Ishikawa (cell line): Measurements from ENCODE around the gene NRAS.

Experiments used
- CEBPB ChIP-seq: IDR thresholded peaks from 2 replicates; pipeline ENCODE4 v1.6.1; 2012
- CREB1 ChIP-seq: IDR thresholded peaks from 2 replicates; pipeline ENCODE4 v1.6.1; 2012; ENCODE audit warnings: low read depth
- EGR1 ChIP-seq: IDR thresholded peaks from 2 replicates; pipeline ENCODE4 v1.6.1; 2012
- EP300 ChIP-seq: IDR thresholded peaks from 2 replicates; pipeline ENCODE4 v1.6.1; 2012; ENCODE audit warnings: borderline replicate concordance
- FOXM1 ChIP-seq: IDR thresholded peaks from 2 replicates; pipeline ENCODE4 v1.6.1; 2012; ENCODE audit warnings: low read depth, borderline replicate concordance
- NFIC ChIP-seq: IDR thresholded peaks from 2 replicates; pipeline ENCODE4 v1.6.1; 2012
- RAD21 ChIP-seq: IDR thresholded peaks from 2 replicates; pipeline ENCODE4 v1.6.1; 2012; ENCODE audit warnings: low read depth
- TAF1 ChIP-seq: IDR thresholded peaks from 2 replicates; pipeline ENCODE4 v1.6.1; 2012; ENCODE audit warnings: low read depth, mild to moderate bottlenecking
- TCF12 ChIP-seq: IDR thresholded peaks from 2 replicates; pipeline ENCODE4 v1.6.1; 2012; ENCODE audit warnings: low read depth
- TEAD4 ChIP-seq: IDR thresholded peaks from 2 replicates; pipeline ENCODE4 v1.6.1; 2012
- USF1 ChIP-seq: IDR thresholded peaks from 2 replicates; pipeline ENCODE4 v1.6.1; 2012
- YY1 ChIP-seq: IDR thresholded peaks from 2 replicates; pipeline ENCODE4 v1.6.1; 2012; ENCODE audit warnings: low read depth
- ZBTB7A ChIP-seq: IDR thresholded peaks from 2 replicates; pipeline ENCODE4 v1.6.1; 2012; ENCODE audit warnings: low read depth
- TF ChIP-seq, protein P1 (sequence below): IDR thresholded peaks from 2 replicates; pipeline ENCODE4 v1.6.1; 2012; ENCODE audit warnings: low read depth, mild to moderate bottlenecking
- TF ChIP-seq, protein P2 (sequence below): IDR thresholded peaks from 2 replicates; pipeline ENCODE4 v1.6.1; 2012

Gene NRAS

GRCh38 chr1:114707604-114708003, 9.0 kb downstream of the NRAS start:
- no peak for TF ChIP-seq CEBPB
- TF ChIP-seq, protein P1, sequence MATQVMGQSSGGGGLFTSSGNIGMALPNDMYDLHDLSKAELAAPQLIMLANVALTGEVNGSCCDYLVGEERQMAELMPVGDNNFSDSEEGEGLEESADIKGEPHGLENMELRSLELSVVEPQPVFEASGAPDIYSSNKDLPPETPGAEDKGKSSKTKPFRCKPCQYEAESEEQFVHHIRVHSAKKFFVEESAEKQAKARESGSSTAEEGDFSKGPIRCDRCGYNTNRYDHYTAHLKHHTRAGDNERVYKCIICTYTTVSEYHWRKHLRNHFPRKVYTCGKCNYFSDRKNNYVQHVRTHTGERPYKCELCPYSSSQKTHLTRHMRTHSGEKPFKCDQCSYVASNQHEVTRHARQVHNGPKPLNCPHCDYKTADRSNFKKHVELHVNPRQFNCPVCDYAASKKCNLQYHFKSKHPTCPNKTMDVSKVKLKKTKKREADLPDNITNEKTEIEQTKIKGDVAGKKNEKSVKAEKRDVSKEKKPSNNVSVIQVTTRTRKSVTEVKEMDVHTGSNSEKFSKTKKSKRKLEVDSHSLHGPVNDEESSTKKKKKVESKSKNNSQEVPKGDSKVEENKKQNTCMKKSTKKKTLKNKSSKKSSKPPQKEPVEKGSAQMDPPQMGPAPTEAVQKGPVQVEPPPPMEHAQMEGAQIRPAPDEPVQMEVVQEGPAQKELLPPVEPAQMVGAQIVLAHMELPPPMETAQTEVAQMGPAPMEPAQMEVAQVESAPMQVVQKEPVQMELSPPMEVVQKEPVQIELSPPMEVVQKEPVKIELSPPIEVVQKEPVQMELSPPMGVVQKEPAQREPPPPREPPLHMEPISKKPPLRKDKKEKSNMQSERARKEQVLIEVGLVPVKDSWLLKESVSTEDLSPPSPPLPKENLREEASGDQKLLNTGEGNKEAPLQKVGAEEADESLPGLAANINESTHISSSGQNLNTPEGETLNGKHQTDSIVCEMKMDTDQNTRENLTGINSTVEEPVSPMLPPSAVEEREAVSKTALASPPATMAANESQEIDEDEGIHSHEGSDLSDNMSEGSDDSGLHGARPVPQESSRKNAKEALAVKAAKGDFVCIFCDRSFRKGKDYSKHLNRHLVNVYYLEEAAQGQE, result no peak
- TF ChIP-seq TCF12, result no peak
- no peak for TF ChIP-seq RAD21
- TF ChIP-seq ZBTB7A, result no peak
- TF ChIP-seq YY1, result no peak
- TF ChIP-seq FOXM1, result no peak
- no peak for TF ChIP-seq EGR1

DNA sequence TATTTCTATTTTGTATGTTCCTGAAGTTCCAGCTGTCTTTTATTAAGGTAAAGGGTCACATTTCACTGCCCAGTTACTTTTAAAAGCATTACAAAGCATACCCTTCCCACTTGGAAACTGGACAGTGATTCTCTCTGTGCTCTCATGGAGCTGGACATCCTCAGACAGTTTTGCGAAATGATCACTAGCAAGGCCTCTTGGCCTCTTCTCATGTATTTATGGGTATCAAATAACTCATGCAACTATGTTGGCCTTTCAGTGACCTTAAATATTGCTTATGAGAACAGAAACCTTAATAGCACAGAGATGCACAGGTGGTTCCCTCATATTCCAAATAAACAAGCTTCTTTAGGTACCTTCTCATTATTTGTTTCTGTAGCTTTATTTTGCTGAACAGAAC, 13.3 kb downstream of the NRAS start:
- no peak for TF ChIP-seq FOXM1
- no peak for TF ChIP-seq TEAD4
- no peak for TF ChIP-seq CEBPB
- TF ChIP-seq USF1, result no peak
- TF ChIP-seq, protein P2, sequence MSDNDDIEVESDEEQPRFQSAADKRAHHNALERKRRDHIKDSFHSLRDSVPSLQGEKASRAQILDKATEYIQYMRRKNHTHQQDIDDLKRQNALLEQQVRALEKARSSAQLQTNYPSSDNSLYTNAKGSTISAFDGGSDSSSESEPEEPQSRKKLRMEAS, result no peak
- TF ChIP-seq RAD21, result no peak
- no peak for TF ChIP-seq EGR1
- no peak for TF ChIP-seq NFIC
- TF ChIP-seq YY1, result no peak
- TF ChIP-seq, protein P1, result no peak
- no peak for TF ChIP-seq CREB1
- no peak for TF ChIP-seq TAF1
- no peak for TF ChIP-seq EP300
- TF ChIP-seq ZBTB7A, result no peak
- TF ChIP-seq TCF12, result no peak

DNA sequence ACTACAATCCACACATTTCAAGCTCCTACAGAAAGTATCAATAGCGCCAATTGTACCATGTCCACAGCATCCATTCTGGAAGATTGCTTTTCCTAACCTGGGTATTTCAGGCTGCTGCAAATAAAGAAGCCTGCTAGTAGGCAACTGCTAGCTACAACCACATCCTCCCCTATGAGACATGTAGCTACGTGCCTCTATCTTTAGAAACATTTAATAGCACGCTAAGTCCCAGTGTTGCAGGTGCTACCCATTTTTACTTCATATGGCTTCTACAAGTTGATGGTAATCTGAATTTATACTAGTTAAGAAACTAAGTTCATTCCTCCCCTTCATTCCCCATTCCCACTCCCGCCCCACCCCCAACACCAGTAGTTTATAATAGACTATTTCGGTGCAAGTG, 13.8 kb downstream of the NRAS start:
- TF ChIP-seq ZBTB7A (no peak), YY1 (no peak), EGR1 (no peak), CREB1 (no peak), EP300 (no peak), RAD21 (no peak), FOXM1 (no peak), TCF12 (no peak), USF1 (no peak), CEBPB (no peak), NFIC (no peak), TEAD4 (no peak)
- TF ChIP-seq, protein P1, result no peak
- TF ChIP-seq, protein P2, result no peak

DNA sequence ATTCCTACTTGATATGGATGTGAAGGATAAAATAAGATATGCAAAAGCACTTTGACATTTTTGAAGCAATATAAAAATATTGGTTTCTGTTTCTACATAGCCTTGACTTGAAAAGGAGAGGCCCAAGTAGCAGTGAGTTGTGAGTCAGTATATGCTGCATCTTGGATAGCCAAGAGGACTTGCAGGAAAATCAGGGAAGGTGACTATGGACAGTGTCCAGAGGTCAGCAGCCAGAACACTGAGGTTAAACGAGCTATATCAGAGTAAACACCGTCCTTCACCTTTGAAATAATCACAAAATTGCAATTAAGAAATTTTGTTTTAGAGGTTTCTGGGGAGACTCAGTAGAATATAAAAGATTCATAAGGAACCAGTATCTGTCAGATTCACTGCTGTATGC, 14.6 kb downstream of the NRAS start:
- no peak for TF ChIP-seq USF1
- TF ChIP-seq YY1, result no peak
- no peak for TF ChIP-seq TEAD4
- TF ChIP-seq FOXM1, result no peak
- TF ChIP-seq, protein P1, result no peak
- no peak for TF ChIP-seq CREB1
- TF ChIP-seq, protein P2, result no peak
- no peak for TF ChIP-seq EP300
- TF ChIP-seq CEBPB, result no peak
- TF ChIP-seq EGR1, result no peak
- no peak for TF ChIP-seq NFIC
- TF ChIP-seq TAF1, result no peak
- no peak for TF ChIP-seq ZBTB7A
- no peak for TF ChIP-seq TCF12
- TF ChIP-seq RAD21, result no peak
